GM13977 (cell line): ENCODE measurements around the gene VPS13D.

Source experiments
- DNase-seq: peaks from one replicate; pipeline ENCODE4 v3.0.0; 2012; ENCODE audit warnings: low spot score
- in situ Hi-C: fragments of 300-500 bp; cut with MboI; formaldehyde crosslinking; loops from one replicate; pipeline ENCODE4 v1.12.0; 2022; ENCODE audit warnings: low sequenced_read_pairs, low pct_unique_long_range_greater_than_20kb, mixed read lengths, inconsistent platforms; ENCODE audit not compliant: unreplicated experiment
- TF ChIP-seq, protein P1 (sequence below): IDR thresholded peaks from 2 replicates; pipeline ENCODE4 v1.5.1; 2012; ENCODE audit warnings: mild to moderate bottlenecking, control low read depth; ENCODE audit not compliant: insufficient read depth; ENCODE audit errors: extremely low read depth, missing control alignments

VPS13D gene

GRCh38 chr1:12398479-12398878 is 168.6 kb downstream of the VPS13D start:
- TF ChIP-seq, protein P1, sequence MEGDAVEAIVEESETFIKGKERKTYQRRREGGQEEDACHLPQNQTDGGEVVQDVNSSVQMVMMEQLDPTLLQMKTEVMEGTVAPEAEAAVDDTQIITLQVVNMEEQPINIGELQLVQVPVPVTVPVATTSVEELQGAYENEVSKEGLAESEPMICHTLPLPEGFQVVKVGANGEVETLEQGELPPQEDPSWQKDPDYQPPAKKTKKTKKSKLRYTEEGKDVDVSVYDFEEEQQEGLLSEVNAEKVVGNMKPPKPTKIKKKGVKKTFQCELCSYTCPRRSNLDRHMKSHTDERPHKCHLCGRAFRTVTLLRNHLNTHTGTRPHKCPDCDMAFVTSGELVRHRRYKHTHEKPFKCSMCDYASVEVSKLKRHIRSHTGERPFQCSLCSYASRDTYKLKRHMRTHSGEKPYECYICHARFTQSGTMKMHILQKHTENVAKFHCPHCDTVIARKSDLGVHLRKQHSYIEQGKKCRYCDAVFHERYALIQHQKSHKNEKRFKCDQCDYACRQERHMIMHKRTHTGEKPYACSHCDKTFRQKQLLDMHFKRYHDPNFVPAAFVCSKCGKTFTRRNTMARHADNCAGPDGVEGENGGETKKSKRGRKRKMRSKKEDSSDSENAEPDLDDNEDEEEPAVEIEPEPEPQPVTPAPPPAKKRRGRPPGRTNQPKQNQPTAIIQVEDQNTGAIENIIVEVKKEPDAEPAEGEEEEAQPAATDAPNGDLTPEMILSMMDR: no peak
- in situ Hi-C loops: no loop called here
- no peak for DNase-seq

DNA sequence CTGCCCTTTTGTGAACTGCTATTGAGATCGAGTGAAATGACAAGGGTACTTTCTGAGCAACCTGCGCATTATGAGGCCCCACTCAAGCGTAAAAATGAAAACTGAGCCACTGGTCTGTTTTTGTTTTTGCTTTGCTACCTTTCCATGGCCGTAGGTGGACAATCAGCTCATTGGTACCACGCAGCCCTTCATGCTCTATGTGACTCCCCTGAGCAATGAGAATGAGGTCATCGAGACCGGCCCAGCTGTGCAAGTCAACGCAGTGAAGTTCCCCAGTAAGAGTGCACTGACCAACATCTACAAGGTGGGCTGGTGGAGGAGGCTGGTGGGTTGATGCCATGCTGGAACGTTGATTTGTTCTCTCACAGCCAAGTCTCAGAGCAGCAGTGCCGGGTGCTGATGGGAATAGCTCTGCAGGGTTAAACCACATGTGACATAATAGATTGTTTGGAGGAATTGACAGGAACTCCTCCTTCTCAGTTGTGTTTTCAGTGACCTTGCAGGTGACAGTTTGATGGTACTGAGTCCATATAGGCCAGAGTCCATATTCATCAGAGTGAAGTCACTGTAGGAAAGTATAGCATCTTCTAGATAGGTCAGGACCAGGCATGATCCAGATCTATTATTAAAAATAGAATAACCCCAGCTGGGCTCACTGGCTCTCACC is 170.3 kb downstream of the VPS13D start:
- in situ Hi-C loops: no loop called here
- TF ChIP-seq, protein P1: no peak
- DNase-seq: no peak

DNA sequence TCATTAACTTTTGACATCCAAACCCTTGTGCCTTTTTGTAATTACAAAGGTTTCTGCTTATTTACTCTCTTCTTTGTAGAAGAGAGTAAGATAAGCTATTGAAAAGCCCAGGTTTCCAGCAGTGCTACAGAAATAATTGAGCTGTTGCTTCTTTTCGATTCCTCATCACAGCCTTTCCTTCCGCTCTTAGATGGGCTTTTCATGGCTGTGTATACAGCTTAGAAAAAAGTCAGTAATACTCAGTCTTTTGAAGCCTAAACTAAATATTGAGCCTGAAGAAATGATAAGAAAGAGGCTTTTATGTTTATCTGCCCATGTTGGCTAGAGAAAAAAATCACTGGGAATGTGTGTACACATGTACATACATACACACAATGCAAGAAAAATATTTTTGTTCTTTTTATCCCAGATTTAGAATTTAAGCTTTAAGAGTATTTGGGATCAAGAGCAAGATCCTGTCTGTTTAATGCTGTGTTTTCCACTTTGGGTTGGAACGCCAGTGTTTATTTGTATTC is 172.4 kb downstream of the VPS13D start:
- no peak for DNase-seq
- in situ Hi-C loops: no loop called here
- TF ChIP-seq, protein P1: no peak

DNA sequence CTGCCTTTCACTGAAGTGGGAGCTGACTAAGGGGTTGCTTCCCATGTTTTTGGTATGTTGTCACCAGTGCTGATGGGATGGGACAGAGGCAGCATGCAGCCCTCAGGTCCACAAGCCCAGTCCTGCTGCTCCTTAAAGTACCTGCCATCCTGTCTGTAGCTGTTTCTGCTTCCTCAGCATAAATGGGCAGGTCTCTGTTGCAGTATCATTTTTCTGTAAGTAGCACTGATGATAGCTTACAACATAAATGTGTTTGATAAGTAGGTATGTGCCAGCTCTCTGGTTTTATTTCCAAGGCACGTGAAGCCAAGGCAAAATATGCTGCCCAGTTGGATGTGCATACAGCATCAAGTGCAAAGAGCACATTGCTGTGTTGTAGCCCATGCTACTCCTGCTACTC is 173.0 kb downstream of the VPS13D start:
- in situ Hi-C loops: no loop called here

DNA sequence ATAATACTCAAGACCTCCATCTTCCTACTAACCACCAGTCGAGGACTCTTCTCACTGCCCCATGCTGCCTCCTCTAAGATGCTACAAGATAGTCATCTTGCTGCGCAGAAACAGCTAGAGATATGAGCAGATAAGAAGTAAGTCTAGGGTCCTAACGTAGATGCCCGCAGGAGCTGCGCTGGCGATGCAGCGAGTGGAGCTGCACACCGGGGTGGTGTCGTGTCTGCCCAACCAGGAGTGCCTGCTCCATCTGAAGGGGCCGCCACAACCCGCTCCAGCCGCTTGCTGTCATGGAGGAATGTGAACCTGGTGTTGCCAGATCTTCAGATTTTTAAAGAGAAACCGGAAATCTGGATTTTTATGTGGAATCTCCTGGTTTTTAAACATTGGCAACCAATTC is 175.1 kb downstream of the VPS13D start:
- in situ Hi-C loops: no loop called here
- no peak for DNase-seq
- TF ChIP-seq, protein P1: no peak

More for the DNA sequence above, 173.0 kb downstream of the VPS13D start:
- TF ChIP-seq, protein P1: no peak
- no peak for DNase-seq

GRCh38 chr1:12405325-12406210 is 175.7 kb downstream of the VPS13D start:
- TF ChIP-seq, protein P1: no peak
- DNase-seq: no peak
- in situ Hi-C loops: no loop called here
